Kasumi-1 (cell line): ENCODE results near the gene PIGV.

ENCODE experiments used
- DNase-seq, 2 experiments: peaks; one replicate each; lab custom pipeline; 2025; lab: John Stamatoyannopoulos, UW

Gene PIGV

GRCh38 chr1:26774462-26774861 lies 13.3 kb upstream of the PIGV start:
- DNase-seq: no peak

GRCh38 chr1:26775666-26776065 lies 12.1 kb upstream of the PIGV start:
- DNase-seq: no peak

GRCh38 chr1:26779098-26779668 lies 8.6 kb upstream of the PIGV start:
- DNase-seq: peak; percentile 20 to 32

- DNase-seq: no peak
These were observed 7.3 kb upstream of the PIGV start for GRCh38 chr1:26780344-26780957.

GRCh38 chr1:26781206-26781825 lies 6.4 kb upstream of the PIGV start:
- no peak for DNase-seq

GRCh38 chr1:26782521-26783212 lies 5.1 kb upstream of the PIGV start:
- DNase-seq: no peak

- DNase-seq: no peak
These were observed 4.1 kb upstream of the PIGV start for GRCh38 chr1:26783646-26784022.

GRCh38 chr1:26784023-26784871 lies 3.5 kb upstream of the PIGV start:
- DNase-seq: no peak

- DNase-seq: no peak
These were observed 2.9 kb upstream of the PIGV start for GRCh38 chr1:26784886-26785285.

- peak; percentile 81 to 91 for DNase-seq
These were observed 1.9 kb upstream of the PIGV start for GRCh38 chr1:26785611-26786436.

- DNase-seq: peak; percentile 95 to 97
These were observed 1.0 kb upstream of the PIGV start for GRCh38 chr1:26786437-26787380.

- no peak for DNase-seq
These were observed 407 bp upstream of the PIGV start for GRCh38 chr1:26787381-26787705.

GRCh38 chr1:26788515-26788785 lies 700 bp downstream of the PIGV start:
- DNase-seq: no peak

GRCh38 chr1:26788836-26789611 lies 1.3 kb downstream of the PIGV start:
- peak; percentile 88 to 90 for DNase-seq

GRCh38 chr1:26789612-26789865 lies 1.8 kb downstream of the PIGV start:
- DNase-seq: no peak

- DNase-seq: peak in 1 of 2 experiments; percentile 17
These were observed 2.2 kb downstream of the PIGV start for GRCh38 chr1:26789931-26790330.

GRCh38 chr1:26790551-26790953 lies 2.8 kb downstream of the PIGV start:
- no peak for DNase-seq

GRCh38 chr1:26791148-26791547 lies 3.4 kb downstream of the PIGV start:
- DNase-seq: peak; percentile 62 to 65

- DNase-seq: no peak
These were observed 3.9 kb downstream of the PIGV start for GRCh38 chr1:26791626-26792025.

- no peak for DNase-seq
These were observed 5.2 kb downstream of the PIGV start for GRCh38 chr1:26792924-26793323.
